ENCODE measurements around the gene SKI. TPM values are rescaled to one million over a fixed set of nuclear protein-coding genes. Genes with fewer than 3 reads are reported as not detected.

SKI gene
- total and polyA plus RNA-seq, 2 experiments from 2014 or later = 9.3 to 66.8 TPM

DNA sequence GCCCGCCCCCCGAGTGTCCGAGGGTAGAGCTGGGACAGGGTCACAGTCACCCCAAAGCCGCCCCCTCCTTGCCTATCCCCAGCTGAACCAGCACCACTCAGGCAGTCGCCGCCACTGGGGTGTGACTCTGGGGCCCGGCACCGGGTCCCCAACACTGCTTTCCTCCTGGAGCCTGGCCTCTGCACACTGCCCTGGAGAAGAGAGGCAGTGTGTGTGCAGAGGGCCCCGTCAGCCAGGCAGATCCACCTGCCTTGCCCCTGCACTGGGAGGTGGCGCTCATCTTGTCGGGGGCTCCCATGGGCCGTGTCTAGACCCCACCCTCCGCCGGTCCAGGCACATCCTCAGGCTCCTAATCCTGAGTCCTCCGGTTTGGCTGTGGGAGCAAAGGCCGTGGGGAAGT, 49.2 kb upstream of the SKI start:
- Histone ChIP-seq H3K4me3 (no peak overlapping the region), H3K9me2 (ENCODE audit: insufficient read depth) (no peaks in the 10 kb centered on the region), H3K4me1 (ENCODE audit: insufficient read depth) (no peaks in the 10 kb centered on the region), H3K79me2 (replicated peaks; ENCODE audit: insufficient read depth) (no peaks in the 10 kb centered on the region), H3K36me3 (ENCODE audit: insufficient read depth) (no peaks in the 10 kb centered on the region), H4K20me1 (replicated peaks; ENCODE audit: insufficient read depth) (no peaks in the 10 kb centered on the region; the same call in 1 of the 2 replicates), H3K4me2 (no peak overlapping the region), H3F3A (replicated peaks; ENCODE audit: low read depth) (peaks cover 3% of the 10 kb centered on the region; the same call in 1 of the 2 replicates), H3K27me3 (ENCODE audit: insufficient read depth) (no peaks in the 10 kb centered on the region), H3K27ac (ENCODE audit: low read depth) (0 out of 2 replicates have a peak overlapping the region, but pooled peaks have one; percentile 55), H2AFZ (no peak overlapping the region)
- peaks cover 4% of the 10 kb centered on the region for H3K4me1 Mint-ChIP-seq
- H3K27me3 Mint-ChIP-seq (ENCODE audit: insufficient read depth, low read depth, poor library complexity) = peaks cover 24% of the 10 kb centered on the region
- no peak for TF ChIP-seq REST (IDR thresholded peaks at IDR 0.05; ENCODE audit: unreplicated experiment)
- peaks cover 22% of the 10 kb centered on the region for H3K36me3 Mint-ChIP-seq (ENCODE audit: low read depth)
- H3K9me3 Mint-ChIP-seq = no peaks in the 10 kb centered on the region
- no peak overlapping the region for H3K4me3 Mint-ChIP-seq
- ATAC-seq (no peak), DNase-seq (ENCODE audit: low spot score) (no peak)
- no peak overlapping the region for H3K27ac Mint-ChIP-seq

DNA sequence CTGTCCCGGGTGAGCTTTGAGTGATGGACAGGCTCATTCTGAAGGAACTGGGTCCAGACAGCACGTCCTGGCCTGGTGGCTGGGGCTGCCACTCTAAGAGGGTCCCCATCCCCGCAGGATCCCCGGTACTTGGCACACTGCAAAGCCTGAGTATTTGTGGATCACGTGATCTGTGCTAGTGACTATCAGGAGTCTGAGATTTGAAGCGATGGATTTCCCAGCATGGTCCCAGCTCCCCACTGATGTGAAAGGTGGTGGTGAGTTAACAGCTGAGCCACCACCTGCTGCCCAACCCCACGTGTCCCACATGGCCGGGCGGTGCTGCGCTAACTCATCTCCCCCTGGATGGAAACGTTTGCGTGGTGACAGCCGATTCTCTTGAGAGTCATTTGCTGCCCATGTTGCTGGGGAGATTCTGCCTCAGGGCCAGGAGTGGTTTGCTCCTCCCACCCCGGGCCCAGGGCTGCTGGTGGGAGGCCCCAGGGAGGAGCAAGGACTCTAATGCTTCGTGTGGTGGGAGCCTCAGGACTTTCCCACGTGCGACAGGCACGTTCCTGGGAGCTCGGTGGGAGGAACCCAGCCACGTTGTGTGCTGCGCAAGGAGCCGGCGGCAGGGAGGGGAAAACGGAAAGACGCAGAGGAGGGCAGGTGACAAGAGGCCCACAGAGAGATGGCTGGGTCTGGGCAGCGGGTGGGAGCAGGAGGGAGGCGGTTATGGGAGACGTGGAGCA, 48.7 kb upstream of the SKI start:
- ATAC-seq (peak; percentile 18; the same call in 2 of the 3 replicates), DNase-seq (ENCODE audit: low spot score) (no peak)
- no peaks in the 10 kb centered on the region for H3K4me1 ChIP-seq (ENCODE audit: insufficient read depth)
- H3F3A ChIP-seq (replicated peaks; ENCODE audit: low read depth) = peaks cover 3% of the 10 kb centered on the region; the same call in 1 of the 2 replicates
- H3K27me3 ChIP-seq (ENCODE audit: insufficient read depth) = no peaks in the 10 kb centered on the region
- no peaks in the 10 kb centered on the region for H3K9me2 ChIP-seq (ENCODE audit: insufficient read depth)
- H3K27ac ChIP-seq (ENCODE audit: low read depth) = 0 out of 2 replicates have a peak overlapping the region, but pooled peaks have one; percentile 55
- peaks cover 20% of the 10 kb centered on the region for H3K27me3 Mint-ChIP-seq (ENCODE audit: insufficient read depth, low read depth, poor library complexity)
- peaks cover 4% of the 10 kb centered on the region for H3K4me1 Mint-ChIP-seq
- no peaks in the 10 kb centered on the region for H3K9me3 Mint-ChIP-seq
- H2AFZ ChIP-seq = no peak overlapping the region
- H3K4me3 Mint-ChIP-seq = no peak overlapping the region
- H3K27ac Mint-ChIP-seq = no peak overlapping the region
- peaks cover 25% of the 10 kb centered on the region for H3K36me3 Mint-ChIP-seq (ENCODE audit: low read depth)
- no peaks in the 10 kb centered on the region; the same call in 1 of the 2 replicates for H4K20me1 ChIP-seq (replicated peaks; ENCODE audit: insufficient read depth)
- H3K36me3 ChIP-seq (ENCODE audit: insufficient read depth) = no peaks in the 10 kb centered on the region
- no peak overlapping the region for H3K4me2 ChIP-seq
- no peak overlapping the region for H3K4me3 ChIP-seq
- H3K79me2 ChIP-seq (replicated peaks; ENCODE audit: insufficient read depth) = no peaks in the 10 kb centered on the region
- TF ChIP-seq JUNB (IDR thresholded peaks at IDR 0.05; ENCODE audit: unreplicated experiment) (no peak), NANOG (IDR thresholded peaks at IDR 0.05; ENCODE audit: borderline replicate concordance) (no peak), REST (IDR thresholded peaks at IDR 0.05; ENCODE audit: unreplicated experiment) (no peak), ETS1 (IDR thresholded peaks at IDR 0.05) (no peak), ZNF331 (CRISPR knock-in tag; IDR thresholded peaks at IDR 0.05; ENCODE audit: low read depth) (no peak), CTCF (conservative IDR thresholded peaks at IDR 0.05; ENCODE audit: low read depth in 2 of 2) (no peak), EZH2 (IDR thresholded peaks at IDR 0.05; ENCODE audit: low read depth, unreplicated experiment) (no peak), POLR2AphosphoS5 (IDR thresholded peaks at IDR 0.05; ENCODE audit: low read depth) (no peak)

Measured in GM23338 (cell line).